ENCODE data around the gene SPINK5. TPM values are rescaled to one million over a fixed set of nuclear protein-coding genes. Genes with fewer than 3 reads are reported as not detected.
A peak's percentile ranks its signal among the peaks of the same experiment; 100 is the strongest.

The SPINK5 gene
- total RNA-seq, 1 donor from 2014 or later: 0.85 TPM

- DNase-seq: peak; percentile 80
Observed at GRCh38 chr5:148186248-148187003, 122.6 kb downstream of the SPINK5 start.

Other genes starting within 250 kb of the SPINK5 start
- gene SPINK1, start 232.3 kb upstream of the SPINK5 start, total RNA-seq: not detected in 2 replicates
- not detected in 2 replicates for gene SCGB3A2, start 185.3 kb upstream of the SPINK5 start, total RNA-seq
- gene C5orf46, start 157.4 kb upstream of the SPINK5 start, total RNA-seq: not detected in 2 replicates
- not detected in 2 replicates for gene SPINK14, start 104.6 kb downstream of the SPINK5 start, total RNA-seq
- not detected in 2 replicates for gene SPINK6, start 139.1 kb downstream of the SPINK5 start, total RNA-seq
- not detected in 2 replicates for gene MARCOL, start 174.5 kb downstream of the SPINK5 start, total RNA-seq
- gene SPINK13, start 204.8 kb downstream of the SPINK5 start, total RNA-seq: not detected in 2 replicates
- not detected in 2 replicates for gene SPINK7, start 248.4 kb downstream of the SPINK5 start, total RNA-seq

Measured in dermis blood vessel endothelial cell (primary cell).